AG04450 (cell line): ENCODE data around the gene ZBED5. TPM values are rescaled to one million over a fixed set of nuclear protein-coding genes. Genes with fewer than 3 reads are reported as not detected.
"Not testable (repeated sequence)": the region's sequence is repeated elsewhere in the genome, so short reads cannot be mapped to it uniquely, and the experiment has no call there.

Experiments used
- CTCF ChIA-PET: fragments of 300-600, 350-600 bp; formaldehyde crosslinking; extraction: SDS; loops from one replicate; lab custom pipeline; 2022; ENCODE audit warnings: antibody characterized with exemption, inconsistent platforms; lab: Charles Lee
- POLR2A ChIA-PET: fragments of 350-600 bp; formaldehyde crosslinking; extraction: SDS; loops from one replicate; lab custom pipeline; 2021; ENCODE audit warnings: antibody characterized with exemption, inconsistent platforms; lab: Yijun Ruan, JAX
- DNase-seq: peaks from one replicate; pipeline ENCODE4 v3.0.0-alpha.2; 2011; ENCODE audit warnings: low read depth, low spot score
- H3K27ac ChIP-seq: one replicate; pipeline ENCODE4 v1.5.1; 2012; ENCODE audit warnings: low read depth, low read length, control low read depth
- H3K27me3 ChIP-seq: one replicate; pipeline ENCODE4 v1.6.0; 2012; ENCODE audit warnings: low read length; ENCODE audit not compliant: control insufficient read depth, insufficient read depth
- H3K4me3 ChIP-seq: 2 replicates; pipeline ENCODE4 v1.5.1; 2011; ENCODE audit warnings: mild to moderate bottlenecking, low read depth, low read length, control low read depth
- H3K9me3 ChIP-seq: 2 replicates; pipeline ENCODE4 v1.5.1; 2012; ENCODE audit warnings: low read length; ENCODE audit not compliant: control insufficient read depth, insufficient read depth
- polyA plus RNA-seq: library from polyadenylated mRNA; depleted of rRNA; stranded (reverse); fragments of >200 nt; gene quantifications from 2 replicates; pipeline ENCODE4 v1.2.3, GENCODE V29; 2011
- TF ChIP-seq, protein P1 (sequence below): IDR thresholded peaks from 2 replicates; pipeline ENCODE4 v1.5.1; 2011; ENCODE audit warnings: low read depth, low read length, control low read depth, inconsistent platforms

ZBED5 gene
- polyA plus RNA-seq, 1 experiment: 87.7 TPM

- POLR2A ChIA-PET: no interaction called here
- TF ChIP-seq, protein P1, sequence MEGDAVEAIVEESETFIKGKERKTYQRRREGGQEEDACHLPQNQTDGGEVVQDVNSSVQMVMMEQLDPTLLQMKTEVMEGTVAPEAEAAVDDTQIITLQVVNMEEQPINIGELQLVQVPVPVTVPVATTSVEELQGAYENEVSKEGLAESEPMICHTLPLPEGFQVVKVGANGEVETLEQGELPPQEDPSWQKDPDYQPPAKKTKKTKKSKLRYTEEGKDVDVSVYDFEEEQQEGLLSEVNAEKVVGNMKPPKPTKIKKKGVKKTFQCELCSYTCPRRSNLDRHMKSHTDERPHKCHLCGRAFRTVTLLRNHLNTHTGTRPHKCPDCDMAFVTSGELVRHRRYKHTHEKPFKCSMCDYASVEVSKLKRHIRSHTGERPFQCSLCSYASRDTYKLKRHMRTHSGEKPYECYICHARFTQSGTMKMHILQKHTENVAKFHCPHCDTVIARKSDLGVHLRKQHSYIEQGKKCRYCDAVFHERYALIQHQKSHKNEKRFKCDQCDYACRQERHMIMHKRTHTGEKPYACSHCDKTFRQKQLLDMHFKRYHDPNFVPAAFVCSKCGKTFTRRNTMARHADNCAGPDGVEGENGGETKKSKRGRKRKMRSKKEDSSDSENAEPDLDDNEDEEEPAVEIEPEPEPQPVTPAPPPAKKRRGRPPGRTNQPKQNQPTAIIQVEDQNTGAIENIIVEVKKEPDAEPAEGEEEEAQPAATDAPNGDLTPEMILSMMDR: no peak
These were observed 33.4 kb upstream of the ZBED5 start for GRCh38 chr11:10891151-10891720.

DNA sequence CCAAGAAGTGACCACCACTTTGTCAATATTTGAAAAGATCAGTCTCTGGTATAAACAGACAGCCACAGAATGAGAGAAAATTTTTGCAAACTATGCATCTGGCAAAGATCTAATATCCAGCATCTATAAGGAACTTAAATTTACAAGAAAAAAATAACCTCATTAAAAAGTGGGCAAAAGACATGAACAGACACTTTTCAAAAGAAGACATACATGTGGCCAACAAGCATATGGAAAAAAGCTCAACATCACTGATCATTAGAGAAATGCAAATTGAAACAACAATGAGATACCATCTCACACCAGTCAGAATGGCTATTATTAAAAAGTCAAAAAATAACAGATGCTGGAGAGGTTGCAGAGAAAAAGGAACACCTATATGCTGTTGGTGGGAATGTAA lies 32.2 kb upstream of the ZBED5 start:
- H3K27ac ChIP-seq, H3K9me3 ChIP-seq, POLR2A ChIA-PET, DNase-seq, H3K27me3 ChIP-seq, H3K4me3 ChIP-seq: not testable (repeated sequence)
- CTCF ChIA-PET: interaction anchor here (2.1 kb wide), 1 partner anchor 12 kb away, joined by 6 read pairs; no protein-coding TSS in a partner anchor

More at GRCh38 chr11:10891151-10891720, 33.4 kb upstream of the ZBED5 start:
- H3K27ac ChIP-seq: no peak overlapping the region
- no peaks in the 10 kb centered on the region for H3K9me3 ChIP-seq
- no peak for DNase-seq
- CTCF ChIA-PET: interaction anchor here (1.9 to 2.1 kb wide), 2 partner anchors 13 kb away, joined by 6 to 10 read pairs; no protein-coding TSS in a partner anchor
- H3K4me3 ChIP-seq: no peak overlapping the region
- no peaks in the 10 kb centered on the region for H3K27me3 ChIP-seq

- ChIA-PET CTCF (interaction anchor here (1.2 to 2.1 kb wide), 2 partner anchors 9 to 10 kb away, joined by 5 to 6 read pairs; no protein-coding TSS in a partner anchor), POLR2A (no interaction called here)
- H3K4me3 ChIP-seq: no peak overlapping the region
- H3K27ac ChIP-seq: no peak overlapping the region
- no peaks in the 10 kb centered on the region for H3K27me3 ChIP-seq
- TF ChIP-seq, protein P1: no peak
- no peaks in the 10 kb centered on the region; the same call in 1 of the 2 replicates for H3K9me3 ChIP-seq
- no peak for DNase-seq
These were observed 29.5 kb upstream of the ZBED5 start for GRCh38 chr11:10887307-10887706.

DNA sequence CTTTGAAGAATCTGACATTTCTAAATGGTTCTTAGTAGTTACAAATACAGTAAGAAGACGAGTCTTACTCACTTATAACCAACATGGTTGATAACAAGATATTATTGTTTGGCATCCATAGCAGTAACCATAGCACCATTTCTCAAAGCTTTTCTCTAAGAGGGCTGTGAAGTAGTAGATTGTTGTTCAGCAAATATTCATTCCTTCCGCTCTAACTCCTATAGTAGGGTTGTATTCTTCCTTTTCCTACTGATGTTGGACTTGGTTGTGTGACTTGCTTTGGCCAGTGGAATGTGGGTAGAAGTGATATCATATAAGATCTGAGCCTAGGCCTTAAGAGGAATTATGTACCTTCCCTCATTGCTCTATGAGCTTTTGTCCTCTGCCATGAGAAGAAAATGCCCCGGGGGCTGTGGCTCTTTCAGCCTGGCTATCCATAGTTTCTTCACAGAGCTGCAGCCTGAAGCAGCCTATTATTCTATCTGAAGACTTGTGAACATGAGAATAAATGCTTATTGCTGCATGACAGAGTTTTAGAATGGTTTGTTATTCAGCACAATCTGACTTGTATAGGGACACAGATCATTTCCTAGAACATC lies 28.9 kb upstream of the ZBED5 start:
- no peaks in the 10 kb centered on the region; the same call in 1 of the 2 replicates for H3K9me3 ChIP-seq
- POLR2A ChIA-PET: no interaction called here
- no peak for DNase-seq
- no peaks in the 10 kb centered on the region for H3K27me3 ChIP-seq
- TF ChIP-seq, protein P1: no peak
- H3K4me3 ChIP-seq: no peak overlapping the region
- H3K27ac ChIP-seq: no peak overlapping the region
- CTCF ChIA-PET: interaction anchor here (2.1 kb wide), 1 partner anchor 10 kb away, joined by 6 read pairs; no protein-coding TSS in a partner anchor

- H3K9me3 ChIP-seq: no peaks in the 10 kb centered on the region; the same call in 1 of the 2 replicates
- no peak overlapping the region for H3K4me3 ChIP-seq
- ChIA-PET CTCF (interaction anchor here (2.1 kb wide), 1 partner anchor 9 kb away, joined by 6 read pairs; no protein-coding TSS in a partner anchor), POLR2A (no interaction called here)
- H3K27me3 ChIP-seq: no peaks in the 10 kb centered on the region
- TF ChIP-seq, protein P1: no peak
- DNase-seq: no peak
- H3K27ac ChIP-seq: no peak overlapping the region
These were observed 28.0 kb upstream of the ZBED5 start for GRCh38 chr11:10885703-10886363.

GRCh38 chr11:10884292-10884691 lies 26.4 kb upstream of the ZBED5 start:
- H3K27ac ChIP-seq, CTCF ChIA-PET, DNase-seq, POLR2A ChIA-PET, H3K27me3 ChIP-seq, H3K9me3 ChIP-seq, H3K4me3 ChIP-seq: not testable (repeated sequence)
